GM12891 (cell line): ENCODE results near the gene PTPRS.

ENCODE experiments used
- POLR2A ChIP-seq: IDR thresholded peaks from 2 replicates; pipeline ENCODE4 v1.6.1; 2011; ENCODE audit warnings: low read depth, low read length, control low read depth
- POLR2AphosphoS5 ChIP-seq: IDR thresholded peaks from 2 replicates; pipeline ENCODE4 v1.6.1; 2011; ENCODE audit warnings: low read depth, low read length, control low read depth
- TAF1 ChIP-seq: IDR thresholded peaks from 2 replicates; pipeline ENCODE4 v1.6.1; 2011; ENCODE audit warnings: low read depth, low read length, control low read depth

- TF ChIP-seq TAF1 (no peak), POLR2A (no peak), POLR2AphosphoS5 (no peak)
Observed at GRCh38 chr19:5360003-5360780, 19.6 kb upstream of the PTPRS start.
